Stomach (tissue), 9 donors: Measurements from ENCODE around the gene ARHGAP21. TPM values are rescaled to one million over a fixed set of nuclear protein-coding genes. Genes with fewer than 3 reads are reported as not detected.

Experiments used
- DNase-seq, 2 donors: peaks; one replicate each; pipeline versions ENCODE4 v3.0.0 to v3.0.0-alpha.2; 2013 to 2019
- H3K27ac ChIP-seq, 5 donors: fragments of 200-600 bp in 4 of 5; sonication (generic) in 4 of 5; one replicate each; pipeline ENCODE4 v1.5.1; 2013 to 2019; ENCODE audit warnings: mild to moderate bottlenecking in 1 of 5, moderate library complexity in 1 of 5
- H3K27me3 ChIP-seq, 3 donors: fragments of 200-600 bp; sonication (generic); one replicate each; pipeline ENCODE4 v1.5.1; 2017 to 2019; ENCODE audit warnings: mixed run types in 1 of 3
- H3K36me3 ChIP-seq, 4 donors: fragments of 200-600 bp; sonication (generic); 1 replicate in 3 of 4; 2 replicates in 1 of 4; pipeline ENCODE4 v1.5.1; 2016 to 2019
- H3K4me1 ChIP-seq, 4 donors: fragments of 200-600 bp; sonication (generic); one replicate each; pipeline ENCODE4 v1.5.1; 2016 to 2019
- H3K4me3 ChIP-seq, 4 donors: fragments of 200-600 bp; sonication (generic) in 3 of 4; one replicate each; pipeline ENCODE4 v1.5.1; 2016 to 2019; ENCODE audit warnings: mild to moderate bottlenecking in 1 of 4
- H3K9me3 ChIP-seq, 4 donors: fragments of 200-600 bp; sonication (generic); one replicate each; pipeline ENCODE4 v1.5.1; 2016 to 2019
- EP300 ChIP-seq: sonication (generic); formaldehyde crosslinking; IDR thresholded peaks from one replicate; pipeline ENCODE4 v1.6.1; 2017; ENCODE audit warnings: antibody characterized with exemption
- POLR2A ChIP-seq, 4 donors: fragments of 450-650 bp; IDR thresholded peaks; one replicate each; pipeline ENCODE4 v1.6.1; 2016; ENCODE audit warnings: antibody characterized with exemption in 4 of 4, control low read depth in 2 of 4, mild to moderate bottlenecking in 1 of 4, moderate library complexity in 1 of 4
- POLR2AphosphoS5 ChIP-seq, 3 donors: sonication (generic); formaldehyde crosslinking; IDR thresholded peaks; one replicate each; pipeline ENCODE4 v1.6.1; 2016; ENCODE audit warnings: antibody characterized with exemption in 3 of 3
- WGBS, 5 donors: extraction: QIAGEN DNeasy Blood & Tissue Kit in 3 of 5; methylation state at CpG; one replicate each; pipeline versions ENCODE4 v1.1.5 to v1.1.7; 2013 to 2018; 5-methylcytosine and 5-hydroxymethylcytosine counted together
- intact Hi-C: fragments of 100-400 bp; cut with DNase I; formaldehyde crosslinking; loops from one replicate; pipeline ENCODE4 v1.15.1; 2023; ENCODE audit warnings: low total_unique reads
- polyA plus RNA-seq, 3 donors: library from polyadenylated mRNA; stranded (reverse); fragments of 200-250 nt; gene quantifications; one replicate each; pipeline ENCODE4 v1.2.3, GENCODE V29; 2013
- total RNA-seq, 5 donors: library from RNA; depleted of rRNA; stranded (reverse); fragments of >200 nt; gene quantifications; one replicate each; pipeline versions ENCODE4 v1.1.0 to v1.2.3, GENCODE V29; 2014 to 2016
- TF ChIP-seq, protein P1 (sequence below), 7 experiments: fragments of 450-650 bp in 4 of 7; fragments of 200-600 bp in 3 of 7; sonication (generic) in 3 of 7; IDR thresholded peaks; one replicate each; pipeline ENCODE4 v1.5.1; 2016 to 2019; ENCODE audit warnings: antibody characterized with exemption in 7 of 7, control low read depth in 2 of 7, mild to moderate bottlenecking in 1 of 7
- donor health status: healthy with polysubstance abuse.
- donor health status: Bipolar disorder and iron deficiency.
- donor health status: healthy.

The ARHGAP21 gene
- total and polyA plus RNA-seq, 8 donors: 12.7 to 166 (median 52.8) TPM

- Histone ChIP-seq H3K4me1 (peaks cover 15 to 98% (median 76%) of the 10 kb centered on the region in 4 donors), H3K27me3 (no peaks in the 10 kb centered on the region), H3K4me3 (no peak overlapping the region), H3K9me3 (no peaks in the 10 kb centered on the region), H3K27ac (peak overlapping the region; percentile 1 to 75 (median 61)), H3K36me3 (no peaks in the 10 kb centered on the region)
- no peak for DNase-seq
- WGBS, 5 donors: 65 to 75% (median 70%) methylated on average over 5 of the region's 5 CpGs
- intact Hi-C loops: no loop called here
- TF ChIP-seq POLR2A (IDR thresholded peaks at IDR 0.05) (no peak), POLR2AphosphoS5 (IDR thresholded peaks at IDR 0.05) (no peak), EP300 (no peak)
- TF ChIP-seq, protein P1, sequence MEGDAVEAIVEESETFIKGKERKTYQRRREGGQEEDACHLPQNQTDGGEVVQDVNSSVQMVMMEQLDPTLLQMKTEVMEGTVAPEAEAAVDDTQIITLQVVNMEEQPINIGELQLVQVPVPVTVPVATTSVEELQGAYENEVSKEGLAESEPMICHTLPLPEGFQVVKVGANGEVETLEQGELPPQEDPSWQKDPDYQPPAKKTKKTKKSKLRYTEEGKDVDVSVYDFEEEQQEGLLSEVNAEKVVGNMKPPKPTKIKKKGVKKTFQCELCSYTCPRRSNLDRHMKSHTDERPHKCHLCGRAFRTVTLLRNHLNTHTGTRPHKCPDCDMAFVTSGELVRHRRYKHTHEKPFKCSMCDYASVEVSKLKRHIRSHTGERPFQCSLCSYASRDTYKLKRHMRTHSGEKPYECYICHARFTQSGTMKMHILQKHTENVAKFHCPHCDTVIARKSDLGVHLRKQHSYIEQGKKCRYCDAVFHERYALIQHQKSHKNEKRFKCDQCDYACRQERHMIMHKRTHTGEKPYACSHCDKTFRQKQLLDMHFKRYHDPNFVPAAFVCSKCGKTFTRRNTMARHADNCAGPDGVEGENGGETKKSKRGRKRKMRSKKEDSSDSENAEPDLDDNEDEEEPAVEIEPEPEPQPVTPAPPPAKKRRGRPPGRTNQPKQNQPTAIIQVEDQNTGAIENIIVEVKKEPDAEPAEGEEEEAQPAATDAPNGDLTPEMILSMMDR (IDR thresholded peaks at IDR 0.05): no peak
Observed at GRCh38 chr10:24715246-24715769, 8.4 kb downstream of the ARHGAP21 start.

- no peak overlapping the region for H3K4me3 ChIP-seq
- intact Hi-C loops: no loop called here
- H3K27ac ChIP-seq: peak overlapping the region in 4 of 5 donors; percentile 9 to 75 (median 42)
- H3K4me1 ChIP-seq: peaks cover 18 to 91% (median 67%) of the 10 kb centered on the region in 4 donors
- no peaks in the 10 kb centered on the region for H3K36me3 ChIP-seq
- no peak for DNase-seq
- H3K27me3 ChIP-seq: no peaks in the 10 kb centered on the region
- no peaks in the 10 kb centered on the region for H3K9me3 ChIP-seq
- no peak for TF ChIP-seq POLR2A (IDR thresholded peaks at IDR 0.05)
- no peak for TF ChIP-seq POLR2AphosphoS5 (IDR thresholded peaks at IDR 0.05)
- TF ChIP-seq, protein P1 (IDR thresholded peaks at IDR 0.05): no peak
- no peak for TF ChIP-seq EP300
- WGBS, 5 donors: 21 to 75% (median 58%) methylated on average over 1 of the region's 1 CpG
Observed at GRCh38 chr10:24713086-24713485, 10.6 kb downstream of the ARHGAP21 start.

GRCh38 chr10:24711465-24711864 is 12.2 kb downstream of the ARHGAP21 start:
- H3K36me3 ChIP-seq: no peaks in the 10 kb centered on the region
- no peaks in the 10 kb centered on the region for H3K27me3 ChIP-seq
- no peak for DNase-seq
- 35 to 58% (median 40%) methylated on average over 2 of the region's 2 CpGs for WGBS, 5 donors
- intact Hi-C loops: no loop called here
- H3K4me1 ChIP-seq: peaks cover 24 to 91% (median 66%) of the 10 kb centered on the region in 4 donors
- TF ChIP-seq, protein P1 (IDR thresholded peaks at IDR 0.05): no peak
- TF ChIP-seq POLR2AphosphoS5 (IDR thresholded peaks at IDR 0.05) (no peak), EP300 (no peak), POLR2A (IDR thresholded peaks at IDR 0.05) (no peak)
- no peaks in the 10 kb centered on the region for H3K9me3 ChIP-seq
- H3K27ac ChIP-seq: peak overlapping the region in 3 of 5 donors; percentile 22 to 75 (median 52)
- H3K4me3 ChIP-seq: no peak overlapping the region

GRCh38 chr10:24708081-24708480 is 15.6 kb downstream of the ARHGAP21 start:
- DNase-seq: no peak
- H3K4me1 ChIP-seq: peaks cover 32 to 82% (median 57%) of the 10 kb centered on the region in 4 donors
- no peaks in the 10 kb centered on the region for H3K9me3 ChIP-seq
- TF ChIP-seq POLR2AphosphoS5 (IDR thresholded peaks at IDR 0.05) (no peak), POLR2A (IDR thresholded peaks at IDR 0.05) (no peak), EP300 (no peak)
- TF ChIP-seq, protein P1 (IDR thresholded peaks at IDR 0.05): no peak
- WGBS, 5 donors: 40 to 57% (median 50%) methylated on average over 3 of the region's 3 CpGs
- no peak overlapping the region for H3K4me3 ChIP-seq
- no peaks in the 10 kb centered on the region for H3K36me3 ChIP-seq
- no peak overlapping the region for H3K27ac ChIP-seq
- intact Hi-C loops: no loop called here
- no peaks in the 10 kb centered on the region for H3K27me3 ChIP-seq
